ENCODE data around the gene CYB5R2.
"Not testable (repeated sequence)": the region's sequence is repeated elsewhere in the genome, so short reads cannot be mapped to it uniquely, and the experiment has no call there.

GRCh38 chr11:7663531-7663930 is 9.8 kb downstream of the CYB5R2 start:
- TF ChIP-seq, protein P1, sequence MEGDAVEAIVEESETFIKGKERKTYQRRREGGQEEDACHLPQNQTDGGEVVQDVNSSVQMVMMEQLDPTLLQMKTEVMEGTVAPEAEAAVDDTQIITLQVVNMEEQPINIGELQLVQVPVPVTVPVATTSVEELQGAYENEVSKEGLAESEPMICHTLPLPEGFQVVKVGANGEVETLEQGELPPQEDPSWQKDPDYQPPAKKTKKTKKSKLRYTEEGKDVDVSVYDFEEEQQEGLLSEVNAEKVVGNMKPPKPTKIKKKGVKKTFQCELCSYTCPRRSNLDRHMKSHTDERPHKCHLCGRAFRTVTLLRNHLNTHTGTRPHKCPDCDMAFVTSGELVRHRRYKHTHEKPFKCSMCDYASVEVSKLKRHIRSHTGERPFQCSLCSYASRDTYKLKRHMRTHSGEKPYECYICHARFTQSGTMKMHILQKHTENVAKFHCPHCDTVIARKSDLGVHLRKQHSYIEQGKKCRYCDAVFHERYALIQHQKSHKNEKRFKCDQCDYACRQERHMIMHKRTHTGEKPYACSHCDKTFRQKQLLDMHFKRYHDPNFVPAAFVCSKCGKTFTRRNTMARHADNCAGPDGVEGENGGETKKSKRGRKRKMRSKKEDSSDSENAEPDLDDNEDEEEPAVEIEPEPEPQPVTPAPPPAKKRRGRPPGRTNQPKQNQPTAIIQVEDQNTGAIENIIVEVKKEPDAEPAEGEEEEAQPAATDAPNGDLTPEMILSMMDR (IDR thresholded peaks at IDR 0.05; ENCODE audit: low read depth, low read length) = not testable (repeated sequence)
- not testable (repeated sequence) for TF ChIP-seq POLR2A (IDR thresholded peaks at IDR 0.05; ENCODE audit: extremely low read depth, insufficient read length)
